ENCODE data around the gene VPS9D1. TPM values are rescaled to one million over a fixed set of nuclear protein-coding genes. Genes with fewer than 3 reads are reported as not detected.

Gene VPS9D1
- total RNA-seq, 4 donors from 2014 or later: 7.1 to 25.0 (median 13.8) TPM

DNA sequence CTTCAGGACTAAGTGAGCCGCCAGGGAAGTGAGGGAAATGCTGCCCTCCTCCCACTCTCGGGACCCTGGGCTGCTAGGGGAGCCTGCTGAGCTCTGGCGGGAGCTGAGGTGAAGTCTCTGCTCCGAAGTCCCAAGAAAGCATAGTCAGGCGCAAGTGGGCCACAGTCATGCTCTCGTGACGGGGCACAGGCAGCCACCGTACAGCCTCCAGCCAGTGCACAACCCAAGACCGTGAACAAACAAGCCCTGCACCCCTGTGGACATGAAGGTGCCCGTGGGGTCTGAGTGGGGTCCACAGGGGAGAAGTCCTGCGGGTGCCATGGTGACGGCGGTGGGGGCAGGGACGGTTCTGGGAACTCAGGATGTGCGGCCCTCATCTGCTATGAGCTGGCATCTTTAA, 25.3 kb upstream of the VPS9D1 start:
- Histone ChIP-seq H3K4me3 (no peak overlapping the region), H3K4me1 (no peaks in the 10 kb centered on the region), H3K27me3 (no peaks in the 10 kb centered on the region), H3K9me3 (no peaks in the 10 kb centered on the region), H3K36me3 (peaks cover 0 to 32% (median 0%) of the 10 kb centered on the region in 3 donors), H3K27ac (no peak overlapping the region)
- WGBS, 2 donors: 93 to 94% methylated on average over 3 to 5 of the region's 15 CpGs
- intact Hi-C loops (cut with DNase I): no loop called here
- DNase-seq: no peak
- no peak for TF ChIP-seq CTCF (IDR thresholded peaks at IDR 0.05)
- TF ChIP-seq POLR2A (IDR thresholded peaks at IDR 0.05): no peak

DNA sequence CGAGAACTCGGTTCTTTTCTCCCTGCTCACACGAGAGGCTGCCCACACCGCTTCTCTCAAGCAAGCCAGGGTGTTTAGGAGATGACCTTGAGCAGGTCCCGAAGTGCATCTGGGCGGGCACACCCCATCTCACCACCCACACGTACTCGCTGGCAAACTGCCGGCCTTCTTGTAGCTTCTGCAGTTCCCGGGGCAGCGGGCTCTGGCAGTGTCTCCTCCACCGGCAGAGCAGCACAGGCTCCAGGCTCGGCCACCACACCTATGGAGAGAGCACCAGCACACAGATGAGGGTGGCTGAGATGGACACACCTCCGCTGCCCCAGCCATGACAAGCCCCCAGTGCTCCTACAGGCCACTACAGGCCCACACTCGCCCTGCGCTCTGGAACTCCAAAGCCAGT, 24.1 kb upstream of the VPS9D1 start:
- Histone ChIP-seq H3K4me1 (no peaks in the 10 kb centered on the region), H3K4me3 (no peak overlapping the region), H3K36me3 (peaks cover 3 to 44% (median 5%) of the 10 kb centered on the region in 3 donors), H3K9me3 (no peaks in the 10 kb centered on the region), H3K27me3 (no peaks in the 10 kb centered on the region), H3K27ac (no peak overlapping the region)
- TF ChIP-seq POLR2A (IDR thresholded peaks at IDR 0.05) (no peak), CTCF (IDR thresholded peaks at IDR 0.05) (no peak)
- WGBS, 2 donors: 88 to 93% methylated on average over 7 to 8 of the region's 16 CpGs
- DNase-seq: no peak
- intact Hi-C loops (cut with DNase I): no loop called here

DNA sequence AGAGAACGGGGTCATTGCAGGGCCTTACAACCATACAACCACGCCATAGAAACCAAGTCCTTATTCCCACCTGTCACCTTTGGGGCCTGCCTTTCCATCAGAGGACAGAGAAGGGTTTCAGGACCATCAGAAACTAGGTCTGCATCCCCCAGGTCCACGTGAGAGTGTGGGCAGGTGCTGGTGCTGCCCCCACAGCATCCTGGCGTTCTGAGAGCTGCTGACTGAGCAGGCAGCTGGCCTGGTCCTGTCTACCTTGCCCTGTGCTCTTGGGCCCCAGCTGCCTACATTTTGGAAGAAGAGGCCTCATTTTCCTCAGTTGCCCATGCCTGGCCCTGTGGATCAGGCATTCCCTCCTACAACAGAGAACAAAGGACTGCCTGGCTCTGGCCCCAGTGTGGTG, 22.2 kb upstream of the VPS9D1 start:
- DNase-seq: no peak
- intact Hi-C loops (cut with DNase I): no loop called here
- Histone ChIP-seq H3K27ac (no peak overlapping the region), H3K4me3 (no peak overlapping the region), H3K4me1 (no peaks in the 10 kb centered on the region), H3K27me3 (no peaks in the 10 kb centered on the region), H3K36me3 (peaks cover 22 to 54% (median 23%) of the 10 kb centered on the region in 3 donors), H3K9me3 (no peaks in the 10 kb centered on the region)
- no peak for TF ChIP-seq CTCF (IDR thresholded peaks at IDR 0.05)
- no peak for TF ChIP-seq POLR2A (IDR thresholded peaks at IDR 0.05)
- 80% methylated on average over 3 of the region's 4 CpGs; no CpG with 5 or more reads in 1 of the 2 donors for WGBS, 2 donors

- H3K4me1 ChIP-seq: no peaks in the 10 kb centered on the region
- TF ChIP-seq POLR2A (IDR thresholded peaks at IDR 0.05) (no peak), CTCF (IDR thresholded peaks at IDR 0.05) (no peak)
- DNase-seq: no peak
- peaks cover 28 to 63% (median 35%) of the 10 kb centered on the region in 3 donors for H3K36me3 ChIP-seq
- no peak overlapping the region for H3K27ac ChIP-seq
- intact Hi-C loops (cut with DNase I): no loop called here
- no peaks in the 10 kb centered on the region for H3K9me3 ChIP-seq
- H3K27me3 ChIP-seq: no peaks in the 10 kb centered on the region
- H3K4me3 ChIP-seq: no peak overlapping the region
- 82 to 86% methylated on average over 8 of the region's 11 CpGs for WGBS, 2 donors
Measured at GRCh38 chr16:89741342-89742014, 20.8 kb upstream of the VPS9D1 start.

GRCh38 chr16:89739383-89739782, 18.7 kb upstream of the VPS9D1 start:
- Histone ChIP-seq H3K27ac (no peak overlapping the region), H3K4me1 (no peaks in the 10 kb centered on the region), H3K36me3 (peaks cover 42 to 75% (median 54%) of the 10 kb centered on the region in 3 donors), H3K27me3 (no peaks in the 10 kb centered on the region), H3K4me3 (no peak overlapping the region), H3K9me3 (no peaks in the 10 kb centered on the region)
- intact Hi-C loops (cut with DNase I): no loop called here
- TF ChIP-seq CTCF (IDR thresholded peaks at IDR 0.05): no peak
- no peak for TF ChIP-seq POLR2A (IDR thresholded peaks at IDR 0.05)
- DNase-seq: no peak
- whole genome bisulfite sequencing, 2 donors: 70 to 87% methylated on average over 3 to 7 of the region's 9 CpGs
